ENCODE results near the gene ANTXR1.

DNA sequence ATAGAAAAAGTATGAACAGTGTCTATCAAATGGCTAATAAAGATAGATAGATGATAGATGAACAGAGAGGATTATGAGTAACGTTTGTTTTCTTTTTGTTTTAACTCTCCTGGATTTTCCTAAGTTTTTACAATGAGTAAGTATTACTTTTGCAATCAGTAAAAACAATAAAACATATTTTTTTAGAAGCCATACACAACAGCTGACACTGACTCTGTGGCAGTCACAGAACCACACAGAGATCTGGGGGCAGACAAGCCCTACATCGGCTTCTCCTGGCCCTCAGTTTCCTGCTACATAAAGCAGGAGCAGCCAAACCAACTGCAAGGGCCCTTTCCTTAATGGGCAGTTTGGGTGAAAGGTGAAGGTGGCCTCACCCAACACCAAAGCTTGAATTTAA is 63.6 kb downstream of the ANTXR1 start:
- TF ChIP-seq, protein P1, sequence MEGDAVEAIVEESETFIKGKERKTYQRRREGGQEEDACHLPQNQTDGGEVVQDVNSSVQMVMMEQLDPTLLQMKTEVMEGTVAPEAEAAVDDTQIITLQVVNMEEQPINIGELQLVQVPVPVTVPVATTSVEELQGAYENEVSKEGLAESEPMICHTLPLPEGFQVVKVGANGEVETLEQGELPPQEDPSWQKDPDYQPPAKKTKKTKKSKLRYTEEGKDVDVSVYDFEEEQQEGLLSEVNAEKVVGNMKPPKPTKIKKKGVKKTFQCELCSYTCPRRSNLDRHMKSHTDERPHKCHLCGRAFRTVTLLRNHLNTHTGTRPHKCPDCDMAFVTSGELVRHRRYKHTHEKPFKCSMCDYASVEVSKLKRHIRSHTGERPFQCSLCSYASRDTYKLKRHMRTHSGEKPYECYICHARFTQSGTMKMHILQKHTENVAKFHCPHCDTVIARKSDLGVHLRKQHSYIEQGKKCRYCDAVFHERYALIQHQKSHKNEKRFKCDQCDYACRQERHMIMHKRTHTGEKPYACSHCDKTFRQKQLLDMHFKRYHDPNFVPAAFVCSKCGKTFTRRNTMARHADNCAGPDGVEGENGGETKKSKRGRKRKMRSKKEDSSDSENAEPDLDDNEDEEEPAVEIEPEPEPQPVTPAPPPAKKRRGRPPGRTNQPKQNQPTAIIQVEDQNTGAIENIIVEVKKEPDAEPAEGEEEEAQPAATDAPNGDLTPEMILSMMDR (optimal IDR thresholded peaks at IDR 0.05 in 1 of 3, IDR thresholded peaks at IDR 0.05 in 1 of 3, conservative IDR thresholded peaks at IDR 0.05 in 1 of 3; ENCODE audit: extremely low read depth in 1 of 3, insufficient read depth in 2 of 3, low read length in 3 of 3) = no peak
- no peak for TF ChIP-seq EZH2 (IDR thresholded peaks at IDR 0.05; ENCODE audit: low read length)

All from keratinocyte (primary cell).